Posterior vena cava (tissue), 2 donors: ENCODE data around the gene NTMT1. TPM values are rescaled to one million over a fixed set of nuclear protein-coding genes. Genes with fewer than 3 reads are reported as not detected.

Source experiments
- DNase-seq: peaks from one replicate; pipeline ENCODE4 v3.0.0-alpha.2; 2020; ENCODE audit warnings: low spot score
- intact Hi-C, 2 donors: fragments of 100-400 bp; cut with DNase I; formaldehyde crosslinking; loops; one replicate each; pipeline versions ENCODE4 v1.14.1 to v1.14.2; 2022 to 2023
- total RNA-seq, 2 donors: library from RNA; stranded (reverse); fragmentation: NEBNext Ultra II Directional; extraction: Animal tissue kit (Norgen Biotek cat#: 25700); gene quantifications; one replicate each; pipeline ENCODE4 v1.2.1, GENCODE V29; 2021
- donor health status: DM: yes; HTN: yes; CAD: no.
- donor health status: DM: yes; HTN: yes; CAD: no.

Gene NTMT1
- total RNA-seq, 2 donors from 2014 or later: 22.7 to 25.6 TPM

DNA sequence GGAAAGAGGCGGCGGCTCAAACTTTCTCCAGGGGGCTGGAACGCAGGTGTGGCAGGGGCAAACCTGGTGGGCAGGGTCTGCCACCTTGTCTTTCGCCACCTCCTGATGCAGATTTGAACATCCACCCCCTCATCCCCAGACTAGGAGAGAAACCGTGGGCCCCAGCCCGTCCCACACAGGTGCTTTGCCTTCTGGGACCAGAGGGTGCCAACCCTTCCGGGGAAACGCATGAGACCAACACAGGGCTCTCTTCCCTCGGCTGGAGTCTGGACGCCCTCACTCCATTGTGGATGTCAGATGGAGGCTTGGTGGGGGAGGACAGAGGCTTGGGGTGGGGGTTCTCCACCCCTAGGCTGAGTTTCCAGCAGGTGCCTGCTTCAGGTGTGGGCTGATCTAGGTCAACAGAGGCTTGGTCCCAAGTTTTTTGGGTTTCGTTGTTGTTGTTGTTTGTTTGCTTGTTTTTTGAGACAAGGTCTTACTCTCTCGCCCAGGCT, 14.6 kb upstream of the NTMT1 start:
- DNase-seq: no peak
- intact Hi-C loops: loop anchor here in 1 of 2 donors (2.0 to 10.0 kb wide), 2 partner anchors 277 to 479 kb away; no protein-coding TSS in a partner anchor

DNA sequence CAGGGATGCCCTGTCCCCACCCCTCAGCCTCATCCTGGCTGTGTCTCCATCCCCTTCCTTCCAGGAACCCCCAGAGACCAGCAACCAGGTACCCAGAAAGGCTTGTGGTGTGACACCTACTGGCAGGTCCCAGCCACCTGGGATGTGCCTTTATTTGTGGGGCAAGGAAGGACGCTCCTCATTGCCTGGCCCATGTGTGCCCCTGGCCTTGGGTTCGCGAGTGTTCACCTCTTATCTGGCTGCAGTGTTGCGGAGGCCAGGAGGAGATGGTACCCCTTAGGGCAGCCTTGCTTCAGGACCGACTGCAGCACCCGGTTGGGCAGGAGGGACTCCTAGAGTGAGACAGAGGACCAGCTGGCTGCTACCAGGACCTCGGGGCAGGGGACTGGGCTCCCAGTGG, 13.8 kb upstream of the NTMT1 start:
- intact Hi-C loops: loop anchor here in 1 of 2 donors (10.0 kb wide), 1 partner anchor 277 kb away; no protein-coding TSS in a partner anchor
- DNase-seq: no peak

DNA sequence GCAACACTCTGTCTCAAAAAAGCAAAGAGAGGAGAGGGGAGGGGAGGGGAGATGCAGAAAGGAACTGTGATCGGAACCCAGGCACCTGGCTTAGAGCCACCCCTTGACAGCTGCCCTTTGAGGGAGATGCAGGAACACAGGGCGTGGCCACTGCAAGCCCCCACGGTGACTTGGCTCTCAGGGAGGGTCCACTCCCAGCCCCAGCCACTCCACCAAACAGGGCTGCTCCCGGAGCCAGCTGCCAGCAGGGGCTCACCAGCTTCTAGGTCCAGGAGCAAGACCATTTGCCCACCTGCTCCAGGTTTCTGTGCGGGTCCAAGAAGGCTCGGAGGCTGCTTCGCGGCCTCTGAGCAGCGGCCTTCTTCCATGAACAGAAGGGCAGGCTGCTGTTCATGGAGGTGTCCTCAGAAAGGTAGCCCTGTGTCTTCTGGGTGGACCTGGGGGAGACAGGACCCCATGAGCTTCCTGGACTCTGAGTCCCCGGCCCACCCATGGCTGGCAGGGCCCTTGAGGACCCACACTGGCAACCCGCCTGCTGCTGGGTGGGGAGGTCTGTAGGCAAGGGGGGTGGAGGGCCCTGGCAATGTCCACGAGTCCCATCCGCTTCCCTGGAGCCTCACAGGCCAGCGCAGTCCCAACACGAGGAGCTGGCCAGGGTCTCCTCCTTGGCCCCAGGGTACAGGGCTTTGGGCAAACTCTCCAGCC, 13.0 kb upstream of the NTMT1 start:
- intact Hi-C loops: loop anchor here in 1 of 2 donors (10.0 kb wide), 1 partner anchor 278 kb away; no protein-coding TSS in a partner anchor
- DNase-seq: no peak

DNA sequence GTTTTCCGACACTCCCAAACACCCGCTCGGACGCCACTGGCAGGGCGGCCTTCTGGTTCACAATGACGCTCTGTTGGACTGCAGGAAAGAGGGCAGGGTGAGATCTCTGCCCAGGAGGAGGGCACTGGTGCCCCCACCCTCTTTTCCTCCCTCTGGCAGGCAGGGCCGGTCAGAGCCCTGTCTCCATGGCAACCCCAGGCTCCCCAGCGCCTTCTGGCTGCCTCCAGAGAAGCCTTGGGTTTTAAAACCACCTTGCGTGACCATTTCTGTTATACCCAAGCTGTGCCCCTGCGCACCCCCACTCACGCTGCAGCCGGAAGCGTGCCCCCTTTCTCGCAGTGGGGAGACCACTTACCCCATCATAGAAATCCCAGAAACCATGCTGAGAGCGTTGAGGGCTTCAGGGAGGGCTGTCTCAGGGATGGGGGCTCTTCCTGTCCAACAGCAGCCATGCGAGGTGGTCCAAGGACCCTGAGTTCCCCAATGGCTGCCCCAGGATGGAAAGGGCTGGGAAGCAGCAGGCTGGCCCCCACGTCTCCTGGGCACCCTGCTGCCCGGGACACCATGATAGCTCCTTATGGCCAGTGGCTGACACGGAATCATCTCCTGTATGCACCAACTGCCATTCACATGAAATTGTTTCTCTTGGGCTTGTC, 12.3 kb upstream of the NTMT1 start:
- DNase-seq: no peak
- intact Hi-C loops: loop anchor here in 1 of 2 donors (10.0 kb wide), 1 partner anchor 279 kb away; no protein-coding TSS in a partner anchor

DNA sequence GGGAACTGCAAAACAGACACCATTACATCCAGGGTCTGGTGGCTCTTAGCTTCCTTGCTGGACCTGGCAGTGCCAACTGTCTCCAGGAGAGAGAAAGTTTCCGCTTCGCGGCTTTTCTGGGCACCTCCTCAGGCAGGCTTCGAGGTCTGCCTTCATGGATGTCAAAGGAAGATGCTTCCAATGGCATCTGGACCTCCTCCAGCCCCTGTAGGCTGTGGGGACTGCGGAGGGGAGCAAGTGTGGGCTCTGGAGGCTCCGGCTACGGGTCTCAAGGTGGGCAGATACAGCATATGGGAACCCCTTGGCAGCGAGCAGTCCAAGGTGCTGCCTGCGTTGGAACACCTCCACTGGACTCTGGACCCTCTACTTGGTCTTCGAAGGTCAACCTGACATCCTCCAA, 11.0 kb upstream of the NTMT1 start:
- intact Hi-C loops: loop anchor here in 1 of 2 donors (10.0 kb wide), 1 partner anchor 280 kb away; no protein-coding TSS in a partner anchor
- DNase-seq: no peak

DNA sequence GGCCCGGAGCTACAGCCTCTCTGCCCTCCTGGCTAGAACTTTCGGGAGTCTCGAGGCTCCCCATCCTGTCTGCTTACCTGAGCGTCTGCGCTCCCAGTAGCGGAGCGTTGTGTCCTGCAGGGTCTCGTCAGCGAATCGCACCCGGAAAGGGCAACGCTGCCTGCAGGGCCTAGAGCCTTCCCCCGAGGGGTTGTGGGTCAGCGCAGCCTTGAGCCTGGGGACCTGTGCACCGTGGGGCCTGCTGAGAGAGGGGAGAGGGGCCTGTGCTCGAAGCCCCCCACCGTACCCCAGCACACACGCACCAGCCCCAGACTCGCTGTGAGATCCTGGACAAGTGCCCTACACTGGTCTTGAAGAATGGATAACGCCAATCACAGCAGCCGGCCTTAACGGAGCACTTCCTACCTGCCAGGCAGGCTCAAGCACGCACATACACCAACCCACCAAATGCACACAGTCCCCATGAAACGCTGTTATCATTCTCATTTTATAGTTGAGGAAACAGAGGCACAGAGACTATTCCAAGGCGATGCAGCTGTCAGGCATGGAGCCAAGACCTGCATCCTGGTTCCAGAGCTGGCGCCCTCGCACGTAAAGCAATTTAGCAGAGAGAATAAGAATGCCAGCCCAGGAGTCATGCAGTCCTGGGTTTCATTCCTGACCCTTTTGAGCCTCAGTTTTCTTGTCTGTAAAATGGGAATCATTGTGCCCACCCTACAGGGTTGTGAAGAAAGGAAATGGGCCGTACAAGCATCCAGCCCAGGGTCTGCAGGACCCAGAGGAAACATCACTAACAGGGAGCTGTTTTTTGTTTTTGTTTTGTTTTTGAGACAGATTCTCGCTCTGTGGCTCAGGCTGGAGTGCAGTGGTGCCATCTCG, 10.3 kb upstream of the NTMT1 start:
- DNase-seq: no peak
- intact Hi-C loops: loop anchor here in 1 of 2 donors (10.0 kb wide), 1 partner anchor 281 kb away; no protein-coding TSS in a partner anchor

DNA sequence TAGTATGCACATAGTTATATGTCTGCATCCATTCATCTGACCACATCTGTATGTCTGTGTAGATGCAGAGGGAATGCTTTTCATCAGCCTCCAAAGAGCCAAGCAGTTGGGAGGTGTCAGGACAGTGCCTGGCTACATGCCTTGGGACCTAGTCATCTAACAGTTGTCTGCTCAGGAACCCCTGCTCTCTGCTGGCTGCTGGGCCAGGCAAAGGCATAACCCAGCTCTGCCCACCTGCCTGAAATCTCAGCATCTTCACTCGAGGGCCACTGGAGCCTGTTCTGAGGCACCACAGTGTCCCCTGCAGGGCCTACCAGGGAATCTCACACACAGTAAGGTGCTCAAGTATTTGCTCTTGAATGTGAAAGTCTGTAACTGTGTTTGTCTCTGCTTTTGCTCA, 8.8 kb upstream of the NTMT1 start:
- intact Hi-C loops: loop anchor here in 1 of 2 donors (10.0 kb wide), 1 partner anchor 282 kb away; no protein-coding TSS in a partner anchor
- no peak for DNase-seq

DNA sequence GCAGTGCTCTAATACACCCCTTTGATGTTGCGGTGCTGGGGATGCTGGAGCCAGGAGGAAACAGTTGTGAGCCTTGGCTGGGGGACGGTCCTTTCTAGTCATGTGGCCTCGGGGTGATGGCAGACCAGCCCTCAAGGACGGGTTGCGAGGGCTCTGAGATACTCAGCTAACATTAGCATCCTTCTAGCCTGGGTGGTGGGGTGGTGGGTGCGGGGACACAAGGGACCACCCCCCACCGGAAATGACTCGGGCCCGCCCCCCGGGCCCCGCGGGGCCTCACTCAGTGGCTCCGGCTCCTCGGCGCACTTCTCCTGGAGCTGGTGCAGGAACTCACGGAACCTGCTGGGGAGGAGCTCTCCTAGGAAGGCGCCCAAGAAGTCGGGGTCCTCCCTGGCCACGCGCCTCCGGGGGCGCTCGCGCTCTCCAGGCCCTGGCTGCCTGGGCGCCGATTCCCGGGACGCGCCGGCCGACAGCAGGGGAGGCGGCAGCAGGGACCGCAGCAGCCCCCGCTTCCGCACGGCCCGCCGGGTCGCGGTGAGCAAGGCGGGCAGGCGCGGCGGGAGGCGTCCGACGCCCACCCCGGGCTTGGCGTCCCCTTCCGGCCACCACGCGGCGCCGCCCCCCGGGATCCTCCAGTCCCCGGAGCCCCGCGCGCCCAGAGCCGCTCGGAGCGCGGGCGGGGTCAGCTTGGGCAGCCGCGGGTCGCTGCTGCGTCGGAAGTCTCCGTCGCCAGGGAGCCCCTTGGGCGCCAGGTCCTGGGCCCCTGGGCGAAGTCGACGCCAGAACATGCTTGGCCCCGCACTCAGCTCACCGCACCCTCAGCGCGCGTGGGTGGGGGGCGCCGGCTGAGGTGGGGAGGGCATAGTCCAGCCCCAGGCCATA, 5.9 kb upstream of the NTMT1 start:
- intact Hi-C loops: loop anchor here in 1 of 2 donors (10.0 kb wide), 1 partner anchor 285 kb away; no protein-coding TSS in a partner anchor
- no peak for DNase-seq

DNA sequence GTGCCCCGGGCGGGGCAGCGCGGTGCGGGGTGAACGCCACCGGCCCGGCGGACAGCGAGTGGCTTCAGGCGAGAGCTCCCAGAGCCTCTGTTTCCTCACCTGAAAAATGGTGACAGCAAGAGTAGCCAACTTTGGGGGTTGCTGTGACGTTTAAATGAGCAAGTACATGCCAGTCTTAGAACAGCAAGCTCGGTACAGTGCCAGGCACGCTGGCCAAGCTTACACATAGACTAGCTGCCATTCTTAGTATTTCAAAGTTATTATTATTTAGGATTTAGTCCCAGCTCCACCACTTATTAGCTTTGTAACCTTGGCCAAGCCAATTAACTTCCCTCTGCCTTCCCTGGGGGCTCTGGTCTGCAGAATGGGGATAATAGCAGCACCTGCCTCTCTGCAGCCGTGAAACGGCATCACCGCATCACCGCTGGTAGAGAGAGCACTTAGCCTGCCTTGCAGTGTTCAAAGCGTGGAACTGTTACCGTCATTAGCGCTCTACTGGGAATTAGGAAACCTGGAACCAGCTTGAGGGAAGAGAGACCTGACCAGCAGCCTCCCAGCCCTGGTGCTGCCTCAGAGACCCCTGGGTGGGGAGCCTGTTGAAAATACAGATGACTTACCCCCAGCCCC, 5.2 kb upstream of the NTMT1 start, which contains the start of gene C9orf50:
Gene C9orf50, minus strand, starts transcription at position 433 of the 627 bp plus-strand sequence. CDS start 527 bp downstream, outside the sequence.
- DNase-seq: no peak
- intact Hi-C loops: no loop called here

DNA sequence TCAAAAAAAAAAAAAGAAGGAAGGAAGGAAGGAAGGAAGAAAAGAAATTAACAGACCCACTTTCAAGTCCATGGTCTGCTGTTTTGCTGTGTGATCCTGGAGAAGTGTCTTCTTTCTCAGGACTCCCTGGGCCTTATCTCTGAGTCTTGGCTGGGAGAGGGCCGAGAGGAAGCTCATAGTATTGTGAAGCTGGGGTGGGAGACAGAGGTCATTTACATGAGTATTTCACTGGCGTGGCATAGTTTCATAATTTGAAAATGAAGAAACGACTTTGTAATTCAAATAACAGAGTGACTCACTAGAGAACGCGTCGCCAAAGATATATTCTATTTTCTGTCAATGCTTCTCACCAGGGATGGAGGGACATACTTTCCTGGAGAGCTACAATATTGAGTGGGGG, 2.6 kb upstream of the NTMT1 start:
- intact Hi-C loops: no loop called here
- DNase-seq: no peak

DNA sequence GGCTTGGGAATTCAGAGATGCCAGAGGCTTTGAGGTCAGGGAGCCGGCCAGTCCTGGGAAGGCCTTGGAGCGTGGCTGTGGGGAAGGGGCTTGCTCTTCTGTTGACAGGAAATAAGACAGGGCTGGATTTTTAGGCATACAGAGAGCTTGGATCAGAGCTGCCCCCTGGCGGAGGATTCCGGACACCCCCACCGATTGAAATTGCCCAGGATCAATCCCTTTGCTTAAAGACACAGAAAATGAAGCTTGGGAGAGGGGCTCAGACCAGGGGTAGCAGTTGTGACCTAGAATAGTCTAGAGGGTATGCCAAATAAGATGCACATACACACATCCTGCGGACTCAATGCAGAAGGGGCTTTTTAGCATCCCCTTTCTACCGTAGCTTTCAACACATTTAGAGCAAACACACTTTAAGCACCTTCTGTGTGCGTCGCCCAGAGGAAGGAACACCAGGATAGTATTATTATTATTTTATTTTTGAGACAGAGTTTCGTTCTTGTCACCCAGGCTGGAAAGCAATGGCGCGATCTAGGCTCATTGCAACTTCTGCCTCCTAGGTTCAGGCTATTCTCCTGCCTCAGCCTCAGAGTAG, 1.7 kb upstream of the NTMT1 start:
- intact Hi-C loops: no loop called here

DNA sequence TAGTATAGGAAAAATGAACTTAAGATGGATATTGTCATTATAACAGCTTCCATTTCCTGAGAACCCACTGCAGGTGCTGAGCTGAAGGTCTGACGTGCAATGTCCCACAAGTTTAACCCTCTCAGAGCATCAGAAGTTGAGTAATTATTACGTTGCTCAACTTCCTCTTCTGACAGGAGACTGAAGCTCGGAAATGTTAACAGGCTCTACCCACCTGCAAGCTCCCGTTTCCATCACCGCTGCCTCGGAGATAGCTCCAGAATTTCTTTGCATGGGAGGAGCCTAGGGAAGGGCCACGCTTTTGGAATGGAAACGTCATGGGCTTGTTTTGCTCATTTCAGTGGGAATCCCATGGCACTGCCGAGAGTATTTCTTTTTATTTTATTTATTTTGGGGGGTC, 1.0 kb upstream of the NTMT1 start:
- intact Hi-C loops: no loop called here
- DNase-seq: no peak

More for the DNA sequence above, 1.7 kb upstream of the NTMT1 start:
- no peak for DNase-seq

DNA sequence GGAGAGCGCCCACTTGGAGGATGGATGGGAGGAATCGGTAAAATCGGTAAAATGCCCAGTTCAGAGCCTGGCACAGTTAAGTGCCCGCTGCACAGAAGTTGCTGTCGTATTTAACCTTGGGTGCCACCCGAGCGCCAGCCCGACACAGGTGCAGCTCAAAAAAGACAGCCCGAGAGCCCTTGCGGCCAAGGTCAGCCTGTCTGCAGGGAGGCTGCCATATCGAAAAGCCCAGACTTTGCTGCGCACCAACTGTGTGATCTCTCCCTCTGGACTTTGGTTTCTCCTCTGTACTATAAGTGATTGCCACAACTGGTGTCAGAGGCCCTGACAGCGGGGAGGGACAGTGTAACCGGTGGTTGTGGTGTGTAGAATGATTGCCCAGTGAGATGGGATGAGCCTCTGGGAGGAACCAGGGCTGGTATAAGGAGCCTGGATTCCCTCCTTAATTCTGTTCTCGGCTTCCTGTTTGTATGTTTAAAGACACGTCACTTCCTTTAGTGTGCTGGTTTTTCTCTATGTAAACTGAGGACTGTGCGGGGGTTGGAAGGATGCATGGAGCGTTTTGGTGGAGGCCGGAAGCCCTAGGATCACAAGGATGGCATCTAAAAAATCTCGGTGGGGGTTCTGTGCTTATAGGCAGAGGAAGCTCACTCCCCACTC, 792 bp downstream of the NTMT1 start:
- intact Hi-C loops: no loop called here
- no peak for DNase-seq

DNA sequence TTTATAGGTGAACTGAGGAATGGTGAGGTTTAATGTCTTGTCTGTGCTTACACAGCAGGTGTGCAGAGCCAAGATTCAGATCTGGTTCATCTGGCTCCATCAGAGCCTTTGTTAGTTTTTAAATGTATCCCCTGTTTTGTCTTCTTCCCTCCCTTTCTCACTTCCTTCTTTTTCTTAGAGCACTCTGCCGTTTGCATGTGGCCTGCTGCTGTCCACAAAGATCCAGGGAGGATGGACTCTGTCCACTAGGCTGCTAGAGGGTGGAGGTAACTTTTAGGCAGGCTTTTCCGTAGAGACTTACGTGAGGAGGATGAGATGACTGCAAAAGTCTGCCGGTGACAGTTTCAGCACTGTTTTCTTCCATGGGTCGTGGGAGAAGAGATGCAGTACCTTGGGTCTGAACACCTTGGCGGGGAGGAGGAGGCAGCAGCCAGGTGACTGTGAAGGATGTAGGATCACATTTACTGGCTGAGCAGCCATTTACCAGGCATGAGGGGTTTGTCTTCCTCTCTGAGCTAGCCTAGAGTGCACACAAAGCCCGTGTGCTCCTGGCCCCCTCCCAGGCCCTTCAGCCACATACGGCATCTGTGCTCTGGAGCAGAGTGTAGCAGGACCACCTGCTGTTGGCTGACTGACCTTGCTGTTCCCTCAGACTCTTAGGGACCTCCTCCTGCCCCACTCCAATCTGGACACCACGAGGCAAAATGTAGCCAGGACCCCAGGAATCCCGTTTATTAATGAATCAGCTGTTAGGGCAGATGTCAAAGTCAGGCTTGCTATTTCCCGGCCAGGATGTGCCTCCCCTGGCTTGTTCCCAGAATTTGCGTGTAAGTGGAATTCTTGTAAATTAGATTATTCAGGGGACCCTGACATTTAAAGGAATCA, 1.8 kb downstream of the NTMT1 start:
- DNase-seq: no peak
- intact Hi-C loops: no loop called here

DNA sequence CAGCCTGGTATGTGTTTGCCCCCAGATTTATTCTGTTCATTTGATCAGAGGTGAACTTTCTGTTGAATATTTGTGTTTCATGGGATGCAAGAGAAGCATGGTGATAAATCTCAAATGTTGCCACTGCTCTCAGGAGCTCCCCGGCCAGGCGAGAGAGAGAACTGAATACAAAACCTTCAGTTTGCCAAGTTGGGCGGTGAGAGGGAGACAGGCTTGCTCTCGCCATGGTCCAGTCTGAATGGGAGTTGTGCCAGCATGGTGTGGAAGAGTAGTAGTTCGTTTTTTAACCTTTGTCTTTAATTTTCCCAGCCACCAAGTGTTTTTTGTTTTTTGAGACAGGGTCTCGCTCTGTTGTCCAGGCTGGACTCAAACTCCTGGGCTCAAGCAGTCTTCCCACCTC, 2.7 kb downstream of the NTMT1 start:
- DNase-seq: no peak
- intact Hi-C loops: no loop called here

DNA sequence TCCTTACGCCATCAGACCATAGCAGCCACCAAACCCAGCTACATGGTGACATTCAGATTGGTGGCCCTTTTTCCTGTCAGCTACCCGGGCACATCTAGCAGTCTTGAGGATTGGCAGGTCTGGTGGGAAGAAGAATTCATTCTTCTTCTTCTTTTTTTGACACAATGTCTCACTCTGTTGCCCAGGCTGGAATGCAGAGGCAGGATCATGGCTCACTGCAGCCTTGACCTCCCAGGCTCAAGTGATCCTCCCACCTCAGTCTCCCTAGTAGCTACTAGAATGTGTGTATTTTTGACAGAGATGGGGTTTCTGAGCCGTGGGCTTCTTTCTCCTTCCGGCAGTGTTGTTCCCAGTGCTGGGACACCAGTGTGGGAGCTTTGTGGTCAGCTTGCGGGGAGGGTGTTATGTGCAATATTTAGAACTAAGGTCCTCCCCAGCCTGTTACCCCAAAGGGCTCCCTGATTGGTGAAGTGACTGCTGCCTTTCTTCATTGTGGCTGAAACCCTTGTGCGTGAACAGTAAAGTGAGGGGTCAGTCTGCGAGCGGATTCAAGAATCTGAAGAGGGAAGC, 3.4 kb downstream of the NTMT1 start:
- DNase-seq: no peak
- intact Hi-C loops: no loop called here
